Measurements from ENCODE around the gene ACP4. TPM values are rescaled to one million over a fixed set of nuclear protein-coding genes. Genes with fewer than 3 reads are reported as not detected.
"Not testable (repeated sequence)": the region's sequence is repeated elsewhere in the genome, so short reads cannot be mapped to it uniquely, and the experiment has no call there.

Gene ACP4
- total and polyA plus RNA-seq, 3 donors from 2014 or later: 0.43 to 4.0 (median 1.9) TPM

- DNase-seq: no peak
- Histone ChIP-seq H3K27me3 (no peaks in the 10 kb centered on the region), H3K36me3 (ENCODE audit: low read depth, missing control alignments) (no peaks in the 10 kb centered on the region), H3K27ac (no peak overlapping the region), H3K4me1 (no peaks in the 10 kb centered on the region), H3K9me3 (no peaks in the 10 kb centered on the region), H3K4me3 (no peak overlapping the region)
- intact Hi-C loops (cut with DNase I; ENCODE audit: low total_unique reads): no loop called here
- 1 to 4% methylated on average over 16 to 30 of the region's 30 CpGs for WGBS, 2 donors
- TF ChIP-seq CTCF (IDR thresholded peaks at IDR 0.05) (no peak), POLR2A (IDR thresholded peaks at IDR 0.05) (no peak)
Observed at GRCh38 chr19:50777830-50778303, 12.3 kb upstream of the ACP4 start.

GRCh38 chr19:50778906-50779430 lies 11.2 kb upstream of the ACP4 start:
- Histone ChIP-seq H3K27me3 (no peaks in the 10 kb centered on the region), H3K4me1 (no peaks in the 10 kb centered on the region), H3K9me3 (no peaks in the 10 kb centered on the region), H3K4me3 (no peak overlapping the region), H3K27ac (no peak overlapping the region), H3K36me3 (ENCODE audit: low read depth, missing control alignments) (no peaks in the 10 kb centered on the region)
- intact Hi-C loops (cut with DNase I; ENCODE audit: low total_unique reads): no loop called here
- WGBS, 2 donors: 40 to 42% methylated on average over 7 of the region's 7 CpGs
- TF ChIP-seq CTCF (IDR thresholded peaks at IDR 0.05) (no peak), POLR2A (IDR thresholded peaks at IDR 0.05) (no peak)
- DNase-seq: no peak

GRCh38 chr19:50779504-50780457 lies 10.4 kb upstream of the ACP4 start:
- TF ChIP-seq POLR2A (IDR thresholded peaks at IDR 0.05) (no peak), CTCF (IDR thresholded peaks at IDR 0.05) (no peak)
- H3K4me3 ChIP-seq: no peak overlapping the region
- DNase-seq: no peak
- WGBS, 2 donors: 20% methylated on average over 20 to 25 of the region's 25 CpGs
- H3K4me1 ChIP-seq: no peaks in the 10 kb centered on the region
- no peak overlapping the region for H3K27ac ChIP-seq
- H3K9me3 ChIP-seq: no peaks in the 10 kb centered on the region
- no peaks in the 10 kb centered on the region for H3K27me3 ChIP-seq
- H3K36me3 ChIP-seq (ENCODE audit: low read depth, missing control alignments): no peaks in the 10 kb centered on the region
- intact Hi-C loops (cut with DNase I; ENCODE audit: low total_unique reads): no loop called here

GRCh38 chr19:50780753-50781435 lies 9.3 kb upstream of the ACP4 start:
- Histone ChIP-seq H3K27me3 (no peaks in the 10 kb centered on the region), H3K27ac (no peak overlapping the region), H3K36me3 (ENCODE audit: low read depth, missing control alignments) (no peaks in the 10 kb centered on the region), H3K4me3 (no peak overlapping the region), H3K9me3 (no peaks in the 10 kb centered on the region), H3K4me1 (no peaks in the 10 kb centered on the region)
- no peak for TF ChIP-seq POLR2A (IDR thresholded peaks at IDR 0.05)
- TF ChIP-seq CTCF (IDR thresholded peaks at IDR 0.05): no peak
- 60 to 65% methylated on average over 15 to 16 of the region's 16 CpGs for WGBS, 2 donors
- intact Hi-C loops (cut with DNase I; ENCODE audit: low total_unique reads): no loop called here
- no peak for DNase-seq

GRCh38 chr19:50783848-50784152 lies 6.4 kb upstream of the ACP4 start:
- 46% methylated on average over 8 of the region's 8 CpGs for WGBS, 2 donors
- not testable (repeated sequence) for H3K4me1 ChIP-seq

More at GRCh38 chr19:50783848-50784152, 6.4 kb upstream of the ACP4 start:
- DNase-seq; H3K27me3 ChIP-seq; intact Hi-C loops (cut with DNase I; ENCODE audit: low total_unique reads); H3K4me3 ChIP-seq; H3K27ac ChIP-seq; H3K9me3 ChIP-seq; H3K36me3 ChIP-seq (ENCODE audit: low read depth, missing control alignments): not testable (repeated sequence)

Measured in testis (tissue), 3 donors.